OCI-M1 (cell line): ENCODE data around the gene GRM5.
"Not testable (repeated sequence)": the region's sequence is repeated elsewhere in the genome, so short reads cannot be mapped to it uniquely, and the experiment has no call there.

Source experiments
- DNase-seq: peaks from one replicate; lab custom pipeline; 2025; lab: John Stamatoyannopoulos, UW

GRM5 gene

DNA sequence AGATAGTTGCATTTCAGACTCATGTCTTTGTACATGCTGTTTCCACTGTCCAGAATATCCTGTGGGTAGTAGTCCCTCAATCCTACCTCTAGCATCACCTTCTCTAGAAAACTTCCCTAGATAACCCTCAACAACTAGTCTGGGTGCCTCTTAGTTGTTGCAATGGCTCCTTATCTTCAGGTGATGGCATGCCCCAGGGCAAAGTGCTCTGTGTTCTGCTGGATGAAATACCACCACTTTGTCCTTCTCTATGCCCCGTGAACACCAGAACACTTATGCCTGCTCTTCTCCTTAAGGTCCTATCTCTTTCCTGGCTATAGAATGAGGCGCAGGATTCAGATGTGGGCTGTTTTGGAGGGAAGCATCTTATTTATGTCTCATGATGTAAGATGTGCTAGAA lies 569.9 kb downstream of the GRM5 start:
- no peak for DNase-seq

DNA sequence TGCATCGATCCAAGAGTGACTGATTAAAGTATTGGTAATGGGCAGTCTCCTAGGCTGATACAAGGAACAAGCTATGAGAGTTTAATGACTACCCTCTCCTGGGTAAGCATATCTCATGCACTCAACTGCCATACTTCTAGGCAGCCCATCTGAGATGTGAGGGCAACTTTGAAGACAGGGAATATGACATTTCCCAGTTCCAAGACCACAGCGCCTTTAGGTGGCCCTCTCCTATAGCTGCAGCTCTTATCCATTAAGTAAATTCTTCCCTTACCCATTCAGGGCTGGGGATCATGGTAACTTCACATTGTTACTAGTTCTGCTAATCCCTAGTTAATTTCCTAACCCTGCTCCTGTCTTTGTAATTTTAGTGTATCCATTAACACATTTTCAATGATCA lies 570.9 kb downstream of the GRM5 start:
- DNase-seq: peak; percentile 81

DNA sequence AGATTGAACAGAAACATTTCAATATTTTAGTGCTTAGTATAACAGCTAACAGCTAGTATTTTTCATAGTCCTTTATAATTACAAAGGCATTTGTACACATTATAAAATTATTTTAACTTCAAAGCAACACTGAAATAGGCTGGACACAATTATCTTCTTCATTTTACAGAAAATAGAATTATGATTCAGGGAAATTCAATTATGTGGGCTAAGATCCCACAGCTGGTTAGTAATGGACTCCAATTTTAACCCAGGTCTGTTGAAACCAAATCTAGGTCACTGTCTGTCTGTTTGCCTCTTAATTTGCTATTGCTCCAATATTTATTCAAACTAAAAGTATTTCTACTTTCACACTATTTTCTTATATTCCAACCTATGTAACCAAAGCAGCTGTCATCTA lies 574.1 kb downstream of the GRM5 start:
- no peak for DNase-seq

DNA sequence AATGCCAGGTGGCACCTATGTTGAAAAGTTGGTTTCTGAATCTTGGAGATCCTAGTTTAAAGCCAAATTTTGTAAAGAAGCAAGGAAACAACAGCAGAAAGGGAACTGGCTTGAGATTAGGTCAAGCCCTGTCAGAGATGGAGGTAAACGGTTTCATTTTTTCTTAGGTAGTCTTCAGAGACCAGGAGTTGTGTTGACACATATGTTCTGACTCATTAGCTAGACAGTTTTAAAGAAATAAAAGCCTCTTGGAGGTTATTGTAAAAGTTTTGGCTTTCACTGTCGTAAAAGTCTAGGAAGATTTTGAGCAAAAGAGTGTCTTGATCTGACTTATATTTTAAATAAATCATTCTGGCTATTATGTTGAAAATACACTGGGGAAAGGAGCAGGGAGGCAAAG lies 576.8 kb downstream of the GRM5 start:
- peak; percentile 62 for DNase-seq

- peak; percentile 80 for DNase-seq
Observed at GRCh38 chr11:88487646-88488045, 578.1 kb downstream of the GRM5 start.

GRCh38 chr11:88484873-88485621 lies 580.7 kb downstream of the GRM5 start:
- peak; percentile 97 for DNase-seq

DNA sequence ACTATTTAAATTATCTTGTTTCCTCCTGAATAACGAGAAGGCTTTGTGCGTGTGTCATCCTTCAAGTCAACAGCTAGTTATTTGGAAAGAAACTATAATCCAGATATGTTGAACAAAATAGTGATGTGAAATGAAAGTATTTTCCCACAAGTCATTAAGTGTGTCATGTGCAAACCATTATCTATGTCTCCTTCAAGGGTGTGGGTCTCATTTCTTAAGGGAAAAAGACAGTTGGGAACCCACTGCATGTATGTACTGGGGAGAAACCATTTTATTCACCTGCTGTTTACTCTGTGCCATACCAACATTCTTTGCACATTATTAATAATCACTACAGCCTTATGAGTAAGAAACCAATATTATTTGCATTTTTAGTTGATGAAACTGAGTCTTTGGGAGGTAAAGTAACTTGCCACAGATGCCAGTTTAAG lies 582.9 kb downstream of the GRM5 start:
- DNase-seq: no peak

GRCh38 chr11:88480223-88480622 lies 585.6 kb downstream of the GRM5 start:
- DNase-seq: no peak

GRCh38 chr11:88478136-88478815 lies 587.5 kb downstream of the GRM5 start:
- DNase-seq: peak; percentile 47

- no peak for DNase-seq
Observed at GRCh38 chr11:88475991-88476418, 589.8 kb downstream of the GRM5 start.

- peak; percentile 93 for DNase-seq
Observed at GRCh38 chr11:88474655-88475054, 591.1 kb downstream of the GRM5 start.

DNA sequence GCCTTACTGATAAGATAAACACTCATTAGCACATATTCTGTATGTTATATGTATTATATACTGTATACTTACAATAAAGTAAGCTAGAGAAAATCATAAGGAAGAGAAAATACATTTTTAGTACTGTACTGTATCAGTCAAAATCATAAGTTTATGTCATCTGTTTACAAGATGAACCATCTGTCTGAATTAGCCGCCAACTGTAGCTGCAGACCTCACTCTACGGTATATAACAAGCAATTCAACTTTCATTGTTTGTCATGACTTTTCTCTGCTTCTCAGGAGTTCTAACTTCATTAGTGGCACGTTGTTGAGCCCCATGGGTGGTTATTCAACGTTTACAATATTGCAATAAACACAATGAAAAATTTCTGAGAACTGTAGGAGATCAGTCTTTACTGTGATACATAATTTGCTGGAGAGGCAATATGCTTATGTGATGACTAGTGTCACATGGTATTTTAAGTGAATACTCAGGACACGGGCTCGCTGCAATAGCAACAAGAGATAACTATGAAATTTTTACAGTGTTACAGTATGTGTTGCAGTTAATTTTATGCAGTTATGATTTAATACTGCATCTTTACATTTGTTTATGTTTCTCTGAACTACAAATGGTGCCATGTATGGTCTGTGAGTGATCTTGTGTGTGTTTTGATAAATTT lies 596.1 kb downstream of the GRM5 start:
- DNase-seq: no peak

GRCh38 chr11:88464528-88464927 lies 601.3 kb downstream of the GRM5 start:
- DNase-seq: no peak

GRCh38 chr11:88463301-88463700 lies 602.5 kb downstream of the GRM5 start:
- DNase-seq: not testable (repeated sequence)

GRCh38 chr11:88458047-88458446 lies 607.7 kb downstream of the GRM5 start:
- not testable (repeated sequence) for DNase-seq

DNA sequence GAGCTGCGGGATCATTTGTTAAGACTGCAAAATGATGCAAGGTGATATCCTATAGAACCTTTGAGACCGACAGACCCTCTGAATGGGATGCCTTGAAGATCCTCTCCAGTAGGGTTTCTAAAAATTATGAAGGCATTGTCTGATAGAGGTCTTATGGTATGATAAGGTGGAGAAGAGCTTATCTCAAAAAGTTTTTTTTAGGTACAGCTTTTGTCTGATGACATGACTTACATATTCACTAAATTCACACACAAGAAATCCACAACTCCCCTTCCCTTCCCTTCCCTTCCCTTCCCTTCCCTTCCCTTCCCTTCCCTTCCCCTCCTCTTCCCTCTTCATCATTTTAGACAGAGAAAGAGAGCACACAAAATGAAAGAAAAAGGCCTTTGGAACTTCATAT lies 609.8 kb downstream of the GRM5 start:
- peak; percentile 69 for DNase-seq

- no peak for DNase-seq
Observed at GRCh38 chr11:88454881-88455280, 610.9 kb downstream of the GRM5 start.
